Dedifferentiated amniotic fluid mesenchymal stem cell (primary cell): ENCODE data around the gene CRYGB.
A peak's percentile ranks its signal among the peaks of the same experiment; 100 is the strongest.

Experiments
- DNase-seq: peaks from one replicate; pipeline ENCODE4 v3.0.0-alpha.2; 2016; ENCODE audit errors: extremely low spot score

Gene CRYGB

GRCh38 chr2:208146006-208146405 is at the start of gene CRYGB:
Gene CRYGB, minus strand, starts transcription at chr2:208146158. Its CDS starts 38 bp downstream, at chr2:208146120.
- no peak for DNase-seq

- no peak for DNase-seq
These were observed 49.6 kb upstream of the CRYGB start for GRCh38 chr2:208195531-208195930.

GRCh38 chr2:208192611-208193236 is 46.8 kb upstream of the CRYGB start:
- no peak for DNase-seq

- no peak for DNase-seq
These were observed 44.0 kb upstream of the CRYGB start, which contains the start of gene C2orf80 for GRCh38 chr2:208189810-208190503. Gene C2orf80, minus strand, starts transcription at chr2:208190030. Its CDS starts 3,044 bp downstream, at chr2:208186986.

GRCh38 chr2:208189069-208189809 is 43.3 kb upstream of the CRYGB start:
- no peak for DNase-seq

GRCh38 chr2:208186893-208187292 is 40.9 kb upstream of the CRYGB start:
- DNase-seq, result no peak

GRCh38 chr2:208186465-208186864 is 40.5 kb upstream of the CRYGB start:
- DNase-seq, result no peak

- no peak for DNase-seq
These were observed 38.2 kb upstream of the CRYGB start for GRCh38 chr2:208183972-208184705.

GRCh38 chr2:208183526-208183925 is 37.6 kb upstream of the CRYGB start:
- no peak for DNase-seq

- DNase-seq, result no peak
These were observed 36.9 kb upstream of the CRYGB start for GRCh38 chr2:208182835-208183234.

- DNase-seq, result no peak
These were observed 33.2 kb upstream of the CRYGB start for GRCh38 chr2:208179028-208179609.

- no peak for DNase-seq
These were observed 29.8 kb upstream of the CRYGB start for GRCh38 chr2:208175840-208176153.

- DNase-seq, result peak; percentile 88
These were observed 29.3 kb upstream of the CRYGB start for GRCh38 chr2:208175069-208175839.

- no peak for DNase-seq
These were observed 28.2 kb upstream of the CRYGB start for GRCh38 chr2:208174144-208174543.

- DNase-seq, result no peak
These were observed 26.2 kb upstream of the CRYGB start for GRCh38 chr2:208172125-208172524.

- DNase-seq, result no peak
These were observed 19.2 kb upstream of the CRYGB start for GRCh38 chr2:208164951-208165755.

- DNase-seq, result no peak
These were observed 17.5 kb upstream of the CRYGB start, which contains the start of gene CRYGA for GRCh38 chr2:208163489-208163888. Gene CRYGA, minus strand, starts transcription at chr2:208163589. Its CDS starts 33 bp downstream, at chr2:208163556.

- no peak for DNase-seq
These were observed 10.5 kb upstream of the CRYGB start for GRCh38 chr2:208156439-208156838.

GRCh38 chr2:208153156-208153555 is 7.2 kb upstream of the CRYGB start:
- no peak for DNase-seq

- no peak for DNase-seq
These were observed 5.0 kb upstream of the CRYGB start for GRCh38 chr2:208150956-208151355.
